ENCODE measurements around the gene GABRG3. TPM values are rescaled to one million over a fixed set of nuclear protein-coding genes. Genes with fewer than 3 reads are reported as not detected.

GABRG3 gene
- polyA plus RNA-seq, 1 experiment = not detected

GRCh38 chr15:27135151-27135550 is 164.2 kb downstream of the GABRG3 start:
- no peak for DNase-seq (ENCODE audit: low read depth, low spot score)
- POLR2A ChIA-PET = no interaction called here

GRCh38 chr15:27137127-27137526 is 166.1 kb downstream of the GABRG3 start:
- no peak overlapping the region for H3K4me3 ChIP-seq (ENCODE audit: low read depth, low read length)
- no peaks in the 10 kb centered on the region for H3K27me3 ChIP-seq (ENCODE audit: control insufficient read depth, insufficient read depth, low read length)
- ChIA-PET POLR2A (no interaction called here), CTCF (no interaction called here)
- H3K9me3 ChIP-seq (ENCODE audit: control insufficient read depth, insufficient read depth, low read length) = peaks cover 3% of the 10 kb centered on the region; the same call in 1 of the 2 replicates
- DNase-seq (ENCODE audit: low read depth, low spot score) = no peak
- TF ChIP-seq CTCF (IDR thresholded peaks at IDR 0.05; ENCODE audit: low read depth, low read length) = no peak
- no peak overlapping the region for H3K27ac ChIP-seq (ENCODE audit: low read depth, low read length)

More at GRCh38 chr15:27135151-27135550, 164.2 kb downstream of the GABRG3 start:
- no peak overlapping the region for H3K4me3 ChIP-seq (ENCODE audit: low read depth, low read length)
- H3K9me3 ChIP-seq (ENCODE audit: control insufficient read depth, insufficient read depth, low read length) = peaks cover 3% of the 10 kb centered on the region; the same call in 1 of the 2 replicates
- CTCF ChIA-PET = no interaction called here
- H3K27ac ChIP-seq (ENCODE audit: low read depth, low read length) = no peak overlapping the region
- H3K27me3 ChIP-seq (ENCODE audit: control insufficient read depth, insufficient read depth, low read length) = no peaks in the 10 kb centered on the region
- no peak for TF ChIP-seq CTCF (IDR thresholded peaks at IDR 0.05; ENCODE audit: low read depth, low read length)

GRCh38 chr15:27165590-27165989 is 194.6 kb downstream of the GABRG3 start:
- no peak for TF ChIP-seq CTCF (IDR thresholded peaks at IDR 0.05; ENCODE audit: low read depth, low read length)
- Histone ChIP-seq H3K9me3 (ENCODE audit: control insufficient read depth, insufficient read depth, low read length) (peaks cover 10% of the 10 kb centered on the region), H3K27me3 (ENCODE audit: control insufficient read depth, insufficient read depth, low read length) (no peaks in the 10 kb centered on the region), H3K27ac (ENCODE audit: low read depth, low read length) (no peak overlapping the region), H3K4me3 (ENCODE audit: low read depth, low read length) (no peak overlapping the region)
- DNase-seq (ENCODE audit: low read depth, low spot score) = no peak
- ChIA-PET CTCF (no interaction called here), POLR2A (no interaction called here)

- CTCF ChIA-PET = no interaction called here
- Histone ChIP-seq H3K9me3 (ENCODE audit: control insufficient read depth, insufficient read depth, low read length) (peaks cover 10% of the 10 kb centered on the region), H3K27ac (ENCODE audit: low read depth, low read length) (no peak overlapping the region), H3K4me3 (ENCODE audit: low read depth, low read length) (no peak overlapping the region), H3K27me3 (ENCODE audit: control insufficient read depth, insufficient read depth, low read length) (no peaks in the 10 kb centered on the region)
- POLR2A ChIA-PET = no interaction called here
- no peak for DNase-seq (ENCODE audit: low read depth, low spot score)
- no peak for TF ChIP-seq CTCF (IDR thresholded peaks at IDR 0.05; ENCODE audit: low read depth, low read length)
These were observed 195.9 kb downstream of the GABRG3 start for GRCh38 chr15:27166917-27167316.

- POLR2A ChIA-PET = no interaction called here
- DNase-seq (ENCODE audit: low read depth, low spot score) = no peak
- Histone ChIP-seq H3K4me3 (ENCODE audit: low read depth, low read length) (no peak overlapping the region), H3K27ac (ENCODE audit: low read depth, low read length) (no peak overlapping the region), H3K27me3 (ENCODE audit: control insufficient read depth, insufficient read depth, low read length) (no peaks in the 10 kb centered on the region), H3K9me3 (ENCODE audit: control insufficient read depth, insufficient read depth, low read length) (peaks cover 12% of the 10 kb centered on the region)
- TF ChIP-seq CTCF (IDR thresholded peaks at IDR 0.05; ENCODE audit: low read depth, low read length) = no peak
- CTCF ChIA-PET = interaction anchor here (0.6 kb wide), 1 partner anchor 512 kb away, joined by 4 read pairs; no protein-coding TSS in a partner anchor
These were observed 196.8 kb downstream of the GABRG3 start for GRCh38 chr15:27167738-27168137.

Data from AG04450 (cell line).